Omental fat pad (tissue), 4 donors: ENCODE measurements around the gene NPPB. TPM values are rescaled to one million over a fixed set of nuclear protein-coding genes. Genes with fewer than 3 reads are reported as not detected.

Source experiments
- ATAC-seq: fragments of 150-250 bp; one replicate; pipeline ENCODE4 v1.9.1; 2016; ENCODE audit warnings: mild to moderate bottlenecking, moderate library complexity; ENCODE audit not compliant: low FRiP score
- DNase-seq: peaks from one replicate; pipeline ENCODE4 v3.0.0-alpha.2; 2019; ENCODE audit warnings: low spot score
- total RNA-seq, 4 donors: library from RNA; depleted of rRNA; stranded (reverse); fragments of >200 nt; gene quantifications; one replicate each; pipeline ENCODE4 v1.1.0, GENCODE V29; 2016
- TF ChIP-seq, protein P1 (sequence below), 3 donors: fragments of 450-650 bp; IDR thresholded peaks; one replicate each; pipeline ENCODE4 v1.5.1; 2016 to 2017; ENCODE audit warnings: antibody characterized with exemption in 3 of 3, mild to moderate bottlenecking in 3 of 3, moderate library complexity in 2 of 3

Gene NPPB
- total RNA-seq, 4 donors from 2014 or later, result not detected

DNA sequence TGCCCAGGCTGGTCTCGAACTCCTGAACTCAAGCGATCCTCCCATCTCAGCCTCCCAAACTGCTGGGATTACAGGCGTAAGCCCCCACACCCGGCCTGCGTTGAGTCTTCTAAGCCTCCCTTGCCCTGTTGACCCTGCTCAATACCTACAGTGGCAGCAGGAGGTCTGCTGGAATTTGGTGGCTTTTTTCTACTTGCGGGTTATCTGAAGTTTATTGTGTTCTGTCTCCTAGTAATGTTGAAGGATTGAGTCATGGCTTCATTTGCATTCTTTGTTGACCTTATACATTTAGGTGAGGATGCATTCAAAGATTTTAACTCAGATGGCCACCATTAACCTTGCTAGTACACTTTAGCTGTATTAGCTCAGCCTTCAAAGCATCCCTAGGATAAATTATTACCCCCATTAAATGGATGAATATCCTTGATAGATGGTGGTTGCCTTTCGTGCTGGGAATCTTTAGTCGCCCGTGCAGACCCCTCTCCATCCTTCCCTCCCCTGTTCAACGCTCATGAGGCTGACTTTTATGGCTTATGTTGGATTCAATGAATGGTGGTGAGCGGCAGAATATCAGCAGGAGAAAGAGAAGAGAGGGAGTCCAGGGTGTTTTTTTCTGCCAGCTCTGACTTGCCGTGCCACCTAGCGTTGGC, 9.7 kb upstream of the NPPB start:
- no peak for ATAC-seq
- DNase-seq, result no peak
- TF ChIP-seq, protein P1, sequence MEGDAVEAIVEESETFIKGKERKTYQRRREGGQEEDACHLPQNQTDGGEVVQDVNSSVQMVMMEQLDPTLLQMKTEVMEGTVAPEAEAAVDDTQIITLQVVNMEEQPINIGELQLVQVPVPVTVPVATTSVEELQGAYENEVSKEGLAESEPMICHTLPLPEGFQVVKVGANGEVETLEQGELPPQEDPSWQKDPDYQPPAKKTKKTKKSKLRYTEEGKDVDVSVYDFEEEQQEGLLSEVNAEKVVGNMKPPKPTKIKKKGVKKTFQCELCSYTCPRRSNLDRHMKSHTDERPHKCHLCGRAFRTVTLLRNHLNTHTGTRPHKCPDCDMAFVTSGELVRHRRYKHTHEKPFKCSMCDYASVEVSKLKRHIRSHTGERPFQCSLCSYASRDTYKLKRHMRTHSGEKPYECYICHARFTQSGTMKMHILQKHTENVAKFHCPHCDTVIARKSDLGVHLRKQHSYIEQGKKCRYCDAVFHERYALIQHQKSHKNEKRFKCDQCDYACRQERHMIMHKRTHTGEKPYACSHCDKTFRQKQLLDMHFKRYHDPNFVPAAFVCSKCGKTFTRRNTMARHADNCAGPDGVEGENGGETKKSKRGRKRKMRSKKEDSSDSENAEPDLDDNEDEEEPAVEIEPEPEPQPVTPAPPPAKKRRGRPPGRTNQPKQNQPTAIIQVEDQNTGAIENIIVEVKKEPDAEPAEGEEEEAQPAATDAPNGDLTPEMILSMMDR (IDR thresholded peaks at IDR 0.05), result no peak

DNA sequence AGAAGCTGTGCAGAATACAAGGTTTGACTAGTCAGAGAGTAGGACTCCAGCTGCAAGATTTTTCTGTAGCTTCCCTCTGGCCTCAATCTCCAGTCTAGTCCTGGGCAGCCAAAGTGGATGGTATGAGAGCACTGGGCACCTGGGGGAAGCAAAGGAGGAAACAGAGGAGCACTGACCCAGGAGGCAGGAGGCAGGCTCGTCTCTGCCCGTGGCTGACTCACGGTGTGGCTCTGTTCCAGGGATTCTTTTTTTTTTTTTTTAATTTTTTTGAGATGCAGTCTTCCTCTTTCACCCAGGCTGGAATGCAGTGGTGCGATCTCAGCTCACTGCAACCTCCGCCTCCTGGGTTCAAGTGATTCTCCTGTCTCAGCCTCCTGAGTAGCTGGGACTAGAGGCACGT, 4.1 kb upstream of the NPPB start:
- no peak for ATAC-seq
- DNase-seq, result no peak
- TF ChIP-seq, protein P1 (IDR thresholded peaks at IDR 0.05), result no peak

DNA sequence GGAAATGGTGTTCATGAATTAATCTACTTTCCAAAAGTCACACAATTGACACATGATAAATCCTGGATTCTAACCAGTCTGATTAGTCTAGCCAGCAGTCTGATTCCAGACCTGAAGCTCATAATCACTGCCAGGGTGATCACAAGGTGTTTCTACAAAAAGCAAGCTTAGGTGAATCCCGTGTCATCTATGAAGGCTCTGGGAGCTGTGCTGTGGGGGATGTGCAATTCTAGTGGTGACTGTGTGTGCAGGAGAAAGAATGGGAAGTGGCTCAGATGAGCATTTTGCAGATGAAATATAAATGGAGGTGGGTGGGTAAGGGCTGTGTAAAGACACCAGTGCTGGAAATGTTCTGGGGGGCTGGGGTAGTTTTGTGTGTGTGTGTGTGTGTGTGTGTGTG, 1.8 kb upstream of the NPPB start:
- TF ChIP-seq, protein P1 (IDR thresholded peaks at IDR 0.05), result no peak
- ATAC-seq (no peak), DNase-seq (no peak)

DNA sequence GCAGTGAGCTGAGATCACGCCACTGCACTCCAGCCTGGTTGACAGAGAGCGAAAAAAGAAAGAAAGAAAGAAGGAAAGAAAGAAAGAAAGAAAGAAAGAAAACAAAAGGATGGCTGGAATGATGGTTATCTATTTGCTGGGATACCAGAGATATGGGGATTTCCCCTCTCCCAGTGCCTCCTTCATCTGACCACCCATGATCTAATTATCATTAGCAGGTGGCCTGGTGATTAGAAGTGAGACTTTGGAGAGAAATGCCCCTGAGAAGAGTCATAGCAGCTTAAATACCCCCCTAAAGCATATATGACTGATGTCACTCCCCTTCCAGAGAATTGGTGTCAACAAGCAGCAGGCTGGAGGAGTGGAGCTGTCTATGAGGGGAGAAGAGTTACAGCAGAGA, 1.3 kb upstream of the NPPB start:
- TF ChIP-seq, protein P1 (IDR thresholded peaks at IDR 0.05), result no peak
- ATAC-seq, result no peak
- DNase-seq, result no peak

DNA sequence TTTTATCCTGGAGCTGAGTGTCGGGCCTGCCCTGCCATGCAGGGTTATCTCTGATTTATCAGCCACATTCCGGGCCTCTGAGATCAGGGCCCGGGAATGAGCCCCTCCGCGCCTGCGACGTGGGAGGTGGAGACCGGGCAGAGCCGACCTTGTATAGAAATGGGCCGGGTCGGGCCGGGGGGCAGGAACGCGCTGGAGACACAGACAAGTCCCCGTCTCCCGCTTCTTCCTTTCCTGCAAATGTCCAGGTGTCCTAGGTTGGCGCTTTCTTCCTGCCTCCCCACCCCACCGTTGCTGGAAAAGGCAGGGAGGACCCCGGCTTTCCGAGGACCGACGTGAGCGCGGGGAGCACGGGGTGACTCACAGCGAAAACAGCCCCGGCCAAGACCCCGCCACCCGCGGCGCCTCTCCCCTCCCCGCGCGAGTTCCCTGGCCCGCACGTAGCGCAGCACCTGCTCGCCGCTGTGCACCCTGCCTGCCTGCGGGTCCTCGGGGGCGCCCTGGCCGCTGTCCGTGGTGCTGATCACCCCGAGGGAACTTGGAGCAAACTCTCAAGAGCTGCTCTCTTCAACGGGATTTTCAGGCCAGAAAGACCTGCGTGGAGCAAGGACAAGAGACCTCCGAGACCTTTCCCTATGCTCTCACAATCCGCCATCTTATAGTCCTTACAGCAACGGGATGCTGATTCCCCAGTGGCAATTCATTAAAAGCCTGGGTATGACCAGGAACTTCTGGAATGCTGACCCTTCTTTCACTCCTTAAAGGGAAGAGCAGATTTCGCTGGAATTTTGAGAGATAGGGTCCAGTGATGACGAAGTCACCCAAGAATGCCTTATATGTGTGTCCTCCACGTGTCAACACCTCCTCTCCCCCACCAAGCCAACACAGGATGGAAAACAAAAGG, 475 bp upstream of the NPPB start:
- ATAC-seq, result peak; percentile 44
- no peak for DNase-seq
- TF ChIP-seq, protein P1 (IDR thresholded peaks at IDR 0.05), result no peak

DNA sequence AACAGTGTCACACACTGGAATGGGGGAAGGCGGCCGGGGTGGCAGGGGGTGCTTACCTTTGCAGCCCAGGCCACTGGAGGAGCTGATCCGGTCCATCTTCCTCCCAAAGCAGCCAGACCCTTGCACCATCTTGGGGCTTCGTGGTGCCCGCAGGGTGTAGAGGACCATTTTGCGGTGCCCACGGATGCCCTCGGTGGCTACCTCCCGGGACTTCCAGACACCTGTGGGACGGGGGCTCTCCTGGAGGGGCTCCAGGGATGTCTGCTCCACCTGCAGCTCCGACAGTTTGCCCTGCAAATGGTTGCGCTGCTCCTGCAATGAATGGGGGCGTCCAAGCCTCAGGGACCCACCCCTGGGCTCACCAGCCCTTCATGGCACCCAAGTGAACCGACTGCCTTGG, 587 bp downstream of the NPPB start:
- TF ChIP-seq, protein P1 (IDR thresholded peaks at IDR 0.05), result no peak

More for the DNA sequence above, 587 bp downstream of the NPPB start:
- DNase-seq (no peak), ATAC-seq (no peak)
